GM18868 (cell line): ENCODE measurements around the gene STK32C.

ENCODE experiments used
- ATAC-seq: cut with Tn5 transposase; IDR thresholded peaks from one replicate; pipeline ENCODE4 v1.9.1; 2021; ENCODE audit warnings: mild to moderate bottlenecking, moderate library complexity; ENCODE audit not compliant: unreplicated experiment

The STK32C gene

GRCh38 chr10:132250481-132251475 is 57.0 kb downstream of the STK32C start:
- no peak for ATAC-seq

GRCh38 chr10:132249824-132250375 is 57.9 kb downstream of the STK32C start:
- ATAC-seq: no peak

GRCh38 chr10:132249226-132249724 is 58.5 kb downstream of the STK32C start:
- ATAC-seq: no peak

GRCh38 chr10:132248455-132249225 is 59.1 kb downstream of the STK32C start:
- ATAC-seq: no peak

GRCh38 chr10:132247943-132248342 is 59.8 kb downstream of the STK32C start:
- no peak for ATAC-seq

GRCh38 chr10:132246296-132246695 is 61.5 kb downstream of the STK32C start:
- no peak for ATAC-seq

GRCh38 chr10:132245056-132245455 is 62.7 kb downstream of the STK32C start:
- no peak for ATAC-seq

- no peak for ATAC-seq
These were observed 64.1 kb downstream of the STK32C start for GRCh38 chr10:132243626-132244025.

GRCh38 chr10:132243141-132243540 is 64.6 kb downstream of the STK32C start:
- ATAC-seq: no peak

- no peak for ATAC-seq
These were observed 65.5 kb downstream of the STK32C start for GRCh38 chr10:132242103-132242840.

- no peak for ATAC-seq
These were observed 66.3 kb downstream of the STK32C start for GRCh38 chr10:132241496-132241895.

GRCh38 chr10:132241086-132241485 is 66.7 kb downstream of the STK32C start:
- ATAC-seq: no peak

- ATAC-seq: no peak
These were observed 67.2 kb downstream of the STK32C start for GRCh38 chr10:132240581-132240980.

- ATAC-seq: no peak
These were observed 67.6 kb downstream of the STK32C start for GRCh38 chr10:132240156-132240555.

- ATAC-seq: no peak
These were observed 68.4 kb downstream of the STK32C start for GRCh38 chr10:132239126-132240031.

- ATAC-seq: no peak
These were observed 69.2 kb downstream of the STK32C start for GRCh38 chr10:132238371-132239125.

GRCh38 chr10:132237871-132238270 is 69.9 kb downstream of the STK32C start:
- ATAC-seq: no peak

GRCh38 chr10:132237396-132237795 is 70.4 kb downstream of the STK32C start:
- no peak for ATAC-seq

- no peak for ATAC-seq
These were observed 70.9 kb downstream of the STK32C start for GRCh38 chr10:132236881-132237280.
